Kidney (tissue), 14 donors: ENCODE measurements around the gene ADAMTS6. TPM values are rescaled to one million over a fixed set of nuclear protein-coding genes. Genes with fewer than 3 reads are reported as not detected.

Source experiments
- DNase-seq, 5 donors: peaks; one replicate each; pipeline ENCODE4 v3.0.0-alpha.2; 2013 to 2020
- FAIRE-seq: peaks from 2 replicates; lab custom pipeline; 2012; peaks lifted over from hg19 to GRCh38; lab: Jason Lieb, UNC
- H3K27ac ChIP-seq, 2 donors: one replicate each; pipeline ENCODE4 v1.7.0; 2013; ENCODE audit warnings: low read depth in 2 of 2, low read length in 2 of 2, inconsistent platforms in 1 of 2
- H3K27me3 ChIP-seq: one replicate; pipeline ENCODE4 v1.7.1; 2013; ENCODE audit warnings: low read length, inconsistent platforms; ENCODE audit not compliant: control insufficient read depth, insufficient read depth
- H3K36me3 ChIP-seq, 3 donors: one replicate each; pipeline versions ENCODE4 v1.7.0 to v1.7.1; 2013; ENCODE audit warnings: low read length in 3 of 3, control low read depth in 1 of 3, inconsistent platforms in 1 of 3; ENCODE audit not compliant: insufficient read depth in 3 of 3, control insufficient read depth in 2 of 3
- H3K4me1 ChIP-seq, 3 donors: one replicate each; pipeline versions ENCODE4 v1.7.0 to v1.7.1; 2013; ENCODE audit warnings: low read length in 3 of 3, inconsistent platforms in 1 of 3, low read depth in 1 of 3; ENCODE audit not compliant: control insufficient read depth in 2 of 3, insufficient read depth in 2 of 3
- H3K4me3 ChIP-seq, 3 donors: one replicate each; pipeline versions ENCODE4 v1.7.0 to v1.8.1; 2013; ENCODE audit warnings: low read length in 3 of 3, control low read depth in 1 of 3, inconsistent platforms in 1 of 3
- H3K9ac ChIP-seq, 3 donors: one replicate each; pipeline versions ENCODE4 v1.7.0 to v1.7.1; 2013; ENCODE audit warnings: low read length in 3 of 3, control low read depth in 1 of 3, inconsistent platforms in 1 of 3
- H3K9me3 ChIP-seq, 3 donors: one replicate each; pipeline versions ENCODE4 v1.7.0 to v1.7.1; 2013; ENCODE audit warnings: low read length in 3 of 3, control low read depth in 1 of 3, inconsistent platforms in 1 of 3; ENCODE audit not compliant: control insufficient read depth in 2 of 3, insufficient read depth in 1 of 3
- intact Hi-C: fragments of 100-400 bp; cut with DNase I; formaldehyde crosslinking; loops from one replicate; pipeline ENCODE4 v1.11.1; 2022
- polyA plus RNA-seq: library from polyadenylated mRNA; stranded (reverse); fragments of 350-450 nt; fragmentation: Illumina TruSeq; extraction: RNeasy Lipid Tissue Mini Kit (QIAGEN cat#74804); gene quantifications from one replicate; pipeline ENCODE4 v1.2.3, GENCODE V29; 2014; ENCODE audit warnings: low read depth, low replicate concordance; ENCODE audit not compliant: insufficient read depth
- total RNA-seq: library from RNA; stranded (reverse); fragmentation: NEBNext Ultra II Directional; extraction: Animal tissue kit (Norgen Biotek cat#: 25700); gene quantifications from one replicate; pipeline ENCODE4 v1.2.1, GENCODE V29; 2021
- TF ChIP-seq, protein P1 (sequence below): IDR thresholded peaks from 3 replicates; pipeline ENCODE4 v1.5.1; 2012; ENCODE audit warnings: mild to moderate bottlenecking, moderate library complexity, borderline replicate concordance; ENCODE audit not compliant: insufficient read depth; ENCODE audit errors: extremely low read depth
- donor health status: control.
- donor health status: control.
- donor health status: control.
- donor health status: control.
- donor health status: control.
- donor health status: DM: yes; HTN: yes; CAD: no.
- donor health status: Normal renal cell carcinoma (clear cell type).

ADAMTS6 gene
- total and polyA plus RNA-seq, 2 donors from 2014 or later = 0.32 to 6.7 TPM

DNA sequence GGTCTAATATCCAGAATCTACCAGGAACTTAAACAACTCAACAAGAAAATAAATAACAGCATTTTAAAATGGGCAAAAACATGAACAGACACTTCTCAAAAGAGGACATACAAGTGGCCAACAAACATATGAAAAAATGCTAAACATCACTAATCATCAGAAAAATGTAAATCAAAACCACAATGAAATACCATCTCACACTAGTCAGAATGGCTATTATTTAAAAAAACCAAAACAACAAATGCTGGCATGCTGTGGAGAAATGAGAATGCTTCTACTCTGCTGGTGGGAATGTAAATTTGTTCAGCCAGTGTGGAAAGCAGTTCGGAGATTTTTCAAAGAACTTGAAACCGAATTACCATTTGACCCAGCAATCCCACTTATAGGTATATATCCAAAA lies 63.1 kb downstream of the ADAMTS6 start:
- TF ChIP-seq, protein P1, sequence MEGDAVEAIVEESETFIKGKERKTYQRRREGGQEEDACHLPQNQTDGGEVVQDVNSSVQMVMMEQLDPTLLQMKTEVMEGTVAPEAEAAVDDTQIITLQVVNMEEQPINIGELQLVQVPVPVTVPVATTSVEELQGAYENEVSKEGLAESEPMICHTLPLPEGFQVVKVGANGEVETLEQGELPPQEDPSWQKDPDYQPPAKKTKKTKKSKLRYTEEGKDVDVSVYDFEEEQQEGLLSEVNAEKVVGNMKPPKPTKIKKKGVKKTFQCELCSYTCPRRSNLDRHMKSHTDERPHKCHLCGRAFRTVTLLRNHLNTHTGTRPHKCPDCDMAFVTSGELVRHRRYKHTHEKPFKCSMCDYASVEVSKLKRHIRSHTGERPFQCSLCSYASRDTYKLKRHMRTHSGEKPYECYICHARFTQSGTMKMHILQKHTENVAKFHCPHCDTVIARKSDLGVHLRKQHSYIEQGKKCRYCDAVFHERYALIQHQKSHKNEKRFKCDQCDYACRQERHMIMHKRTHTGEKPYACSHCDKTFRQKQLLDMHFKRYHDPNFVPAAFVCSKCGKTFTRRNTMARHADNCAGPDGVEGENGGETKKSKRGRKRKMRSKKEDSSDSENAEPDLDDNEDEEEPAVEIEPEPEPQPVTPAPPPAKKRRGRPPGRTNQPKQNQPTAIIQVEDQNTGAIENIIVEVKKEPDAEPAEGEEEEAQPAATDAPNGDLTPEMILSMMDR = no peak
- H3K4me1 ChIP-seq = no peaks in the 10 kb centered on the region
- intact Hi-C loops = no loop called here
- no peak for DNase-seq
- H3K9me3 ChIP-seq = peaks cover 0 to 18% (median 4%) of the 10 kb centered on the region in 3 donors
- H3K27ac ChIP-seq = no peak overlapping the region
- no peak overlapping the region for H3K9ac ChIP-seq
- no peaks in the 10 kb centered on the region for H3K27me3 ChIP-seq
- H3K4me3 ChIP-seq = no peak overlapping the region
- FAIRE-seq = no peak
- H3K36me3 ChIP-seq = no peaks in the 10 kb centered on the region

DNA sequence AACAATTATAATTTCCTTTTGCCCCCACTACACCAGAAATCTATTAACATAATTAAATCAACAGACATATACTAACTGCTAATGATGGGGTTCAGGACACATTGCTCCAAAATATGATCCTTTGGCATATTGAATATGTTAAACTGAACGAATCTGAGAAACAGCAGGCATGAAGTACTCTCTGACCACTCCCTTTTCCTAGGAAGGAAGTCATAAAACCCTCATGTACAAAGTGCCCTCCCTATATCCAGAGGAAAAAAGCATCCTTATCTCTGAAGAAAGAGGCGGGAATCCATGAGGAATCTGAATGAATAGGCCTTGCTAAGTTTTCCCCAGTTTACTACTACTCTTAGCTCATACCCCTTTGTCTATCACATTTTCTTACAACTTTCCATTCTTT lies 67.9 kb downstream of the ADAMTS6 start:
- DNase-seq (no peak), FAIRE-seq (no peak)
- no peaks in the 10 kb centered on the region for H3K27me3 ChIP-seq
- H3K36me3 ChIP-seq = no peaks in the 10 kb centered on the region
- H3K4me3 ChIP-seq = no peak overlapping the region
- intact Hi-C loops = no loop called here
- H3K4me1 ChIP-seq = no peaks in the 10 kb centered on the region
- peaks cover 0 to 4% (median 0%) of the 10 kb centered on the region in 3 donors for H3K9me3 ChIP-seq
- no peak overlapping the region for H3K9ac ChIP-seq
- no peak overlapping the region for H3K27ac ChIP-seq
- TF ChIP-seq, protein P1 = no peak

GRCh38 chr5:65412842-65413241 lies 68.9 kb downstream of the ADAMTS6 start:
- intact Hi-C loops = no loop called here
- Histone ChIP-seq H3K4me1 (no peaks in the 10 kb centered on the region), H3K4me3 (no peak overlapping the region), H3K9ac (no peak overlapping the region), H3K9me3 (peaks cover 0 to 3% (median 0%) of the 10 kb centered on the region in 3 donors), H3K36me3 (no peaks in the 10 kb centered on the region), H3K27ac (no peak overlapping the region), H3K27me3 (no peaks in the 10 kb centered on the region)
- TF ChIP-seq, protein P1 = no peak
- no peak for DNase-seq
- no peak for FAIRE-seq

DNA sequence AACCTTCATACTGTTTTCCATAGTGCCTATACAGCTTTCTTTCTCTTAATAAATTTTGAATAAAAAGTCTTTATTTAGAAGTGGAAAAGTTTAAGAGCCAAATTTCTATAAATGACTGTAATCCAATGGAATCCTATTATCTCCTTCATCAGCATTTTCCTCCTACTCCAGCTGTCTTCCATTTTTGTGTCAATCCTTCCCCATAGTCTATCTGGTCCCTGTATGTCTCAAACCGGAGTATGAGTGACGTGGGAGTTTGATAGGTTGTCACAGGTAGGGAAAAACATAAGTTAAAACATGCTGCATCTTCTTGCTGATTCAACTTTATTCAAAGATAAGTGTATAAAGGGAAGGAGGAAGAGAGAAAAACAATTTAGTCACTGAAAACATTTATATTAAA lies 70.4 kb downstream of the ADAMTS6 start:
- no peaks in the 10 kb centered on the region for H3K36me3 ChIP-seq
- no peak overlapping the region for H3K9ac ChIP-seq
- no peak for DNase-seq
- H3K9me3 ChIP-seq = no peaks in the 10 kb centered on the region
- TF ChIP-seq, protein P1 = no peak
- no peaks in the 10 kb centered on the region for H3K27me3 ChIP-seq
- H3K27ac ChIP-seq = no peak overlapping the region
- no peaks in the 10 kb centered on the region for H3K4me1 ChIP-seq
- FAIRE-seq = no peak
- intact Hi-C loops = no loop called here
- H3K4me3 ChIP-seq = no peak overlapping the region
